SW480 (cell line): ENCODE results near the gene PVALEF.

ENCODE experiments used
- DNase-seq: peaks from one replicate; pipeline ENCODE4 v3.0.0-alpha.2; 2016; ENCODE audit warnings: low spot score

The PVALEF gene

DNA sequence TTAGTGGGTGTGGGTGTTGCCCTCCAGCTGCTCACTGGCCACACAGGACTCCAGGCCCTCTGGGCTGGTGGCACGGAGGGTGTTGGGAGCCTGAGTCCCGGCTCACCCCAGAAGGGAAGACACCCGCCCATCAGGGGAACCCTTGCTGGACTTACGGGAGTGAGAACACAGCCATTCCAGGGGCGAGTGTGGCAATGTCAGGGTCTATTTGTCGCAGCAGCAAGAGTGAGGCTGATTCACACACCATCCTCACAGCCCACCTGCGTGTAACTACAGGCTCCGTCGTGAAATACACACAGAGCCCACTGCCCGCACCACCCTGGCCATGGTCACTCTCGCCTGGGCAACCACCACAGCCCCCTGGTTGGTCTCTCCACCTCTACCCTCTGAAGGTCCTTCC lies 18.5 kb downstream of the PVALEF start:
- no peak for DNase-seq

GRCh38 chr17:81184555-81184954 lies 19.2 kb downstream of the PVALEF start:
- DNase-seq, result no peak

DNA sequence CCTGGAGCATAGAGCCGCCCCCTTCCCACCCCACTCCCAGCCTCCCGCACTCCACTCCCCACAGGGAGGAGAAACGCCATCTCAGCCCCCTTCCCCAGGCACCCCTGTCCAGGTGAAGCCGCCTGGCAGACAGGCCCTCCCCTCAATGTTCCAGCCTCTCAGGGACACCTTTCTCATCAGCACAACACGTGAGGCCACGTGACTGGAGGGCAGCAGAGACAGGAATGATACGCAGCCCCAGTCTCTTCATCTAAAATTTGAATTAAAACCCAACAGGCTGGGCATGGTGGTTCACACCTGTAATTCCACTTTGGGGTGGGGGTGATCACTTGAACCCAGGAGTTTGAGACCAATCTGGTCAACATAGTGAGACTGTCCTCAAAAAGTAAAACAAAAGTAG lies 20.9 kb downstream of the PVALEF start:
- DNase-seq, result no peak

DNA sequence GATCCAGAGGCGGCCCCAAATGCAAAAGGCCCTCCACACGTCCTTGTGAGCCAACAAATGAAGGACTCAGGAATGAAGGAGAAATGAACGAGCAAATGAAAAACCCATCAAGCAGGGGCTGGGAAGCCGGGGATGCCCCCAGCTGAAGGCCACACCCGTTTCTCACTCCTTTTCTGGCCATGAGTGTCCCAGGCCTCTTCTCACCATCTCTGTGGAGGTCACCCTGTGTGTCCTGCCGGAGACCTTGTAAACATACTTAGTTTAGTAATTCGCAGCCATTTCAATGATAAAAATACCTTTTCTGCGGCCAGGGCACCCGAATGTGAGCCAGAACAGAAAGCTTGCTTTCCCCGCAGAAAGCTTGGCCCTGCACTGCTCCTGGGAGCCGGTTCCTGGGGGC lies 21.8 kb downstream of the PVALEF start:
- DNase-seq, result no peak

DNA sequence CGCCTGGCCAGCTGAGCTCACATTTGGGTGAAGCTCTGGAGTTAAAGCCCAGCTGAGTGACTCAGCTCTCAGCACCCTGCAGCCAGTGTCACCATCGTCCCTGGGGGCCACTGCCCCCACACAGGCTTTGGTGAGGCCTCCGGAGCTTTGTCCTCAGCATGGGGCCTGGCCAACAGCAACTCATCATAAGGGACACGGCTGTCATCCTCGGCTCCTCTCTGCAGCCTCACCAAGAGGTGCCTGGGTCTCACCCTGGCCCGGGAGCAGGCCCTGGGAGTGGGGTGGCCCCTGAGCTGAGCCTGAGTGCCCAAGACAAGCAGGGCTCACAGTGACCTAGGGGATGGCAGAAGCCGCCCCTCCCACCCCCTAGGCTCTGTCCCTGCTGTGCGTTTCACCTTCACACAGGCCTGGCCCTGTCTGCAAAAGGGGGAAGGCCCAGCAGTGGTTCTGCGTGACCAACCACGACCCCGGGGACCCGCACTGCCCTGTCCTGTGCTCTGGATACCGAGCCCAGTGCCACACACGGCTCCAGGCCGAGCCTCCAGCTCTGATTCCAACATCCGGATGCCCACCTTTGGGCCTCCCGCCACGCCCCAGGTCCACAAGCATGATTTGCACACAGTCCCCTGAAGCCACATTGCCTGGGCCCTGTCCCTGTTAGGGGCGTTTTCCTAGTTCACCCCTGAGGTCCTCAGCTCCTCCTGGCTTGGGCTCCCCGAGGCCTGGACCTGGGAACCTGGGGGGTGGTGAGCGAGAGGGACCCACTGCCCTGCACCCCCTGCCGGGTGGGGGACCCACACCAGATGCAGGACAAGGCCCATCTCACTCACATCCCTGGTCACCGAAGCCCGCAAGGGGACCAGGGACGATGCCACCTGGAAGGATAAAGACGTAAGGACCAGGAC lies 22.5 kb downstream of the PVALEF start:
- DNase-seq, result no peak

DNA sequence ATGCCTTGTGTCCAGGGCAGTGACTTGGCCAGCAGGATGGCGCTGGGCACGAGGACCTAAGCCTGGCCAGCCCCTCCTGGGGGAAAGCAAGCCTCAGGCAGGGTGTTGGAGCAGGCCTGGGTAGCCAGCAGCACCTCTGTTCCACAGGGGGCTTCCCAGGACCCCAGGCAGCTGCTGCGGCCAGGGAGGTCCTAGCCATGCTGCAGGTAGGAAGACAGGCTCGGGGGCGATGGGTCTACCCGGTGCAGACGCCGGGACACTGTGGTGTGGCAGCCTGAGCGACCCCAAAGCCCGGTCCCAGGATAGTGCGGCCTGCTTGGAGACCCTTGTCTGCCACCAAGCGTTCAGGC lies 23.2 kb downstream of the PVALEF start:
- no peak for DNase-seq

GRCh38 chr17:81189016-81189415 lies 23.7 kb downstream of the PVALEF start:
- no peak for DNase-seq

- no peak for DNase-seq
These were observed 24.6 kb downstream of the PVALEF start for GRCh38 chr17:81189670-81190530.

- DNase-seq, result no peak
These were observed 25.3 kb downstream of the PVALEF start for GRCh38 chr17:81190591-81190990.

GRCh38 chr17:81191116-81191515 lies 25.8 kb downstream of the PVALEF start:
- no peak for DNase-seq

DNA sequence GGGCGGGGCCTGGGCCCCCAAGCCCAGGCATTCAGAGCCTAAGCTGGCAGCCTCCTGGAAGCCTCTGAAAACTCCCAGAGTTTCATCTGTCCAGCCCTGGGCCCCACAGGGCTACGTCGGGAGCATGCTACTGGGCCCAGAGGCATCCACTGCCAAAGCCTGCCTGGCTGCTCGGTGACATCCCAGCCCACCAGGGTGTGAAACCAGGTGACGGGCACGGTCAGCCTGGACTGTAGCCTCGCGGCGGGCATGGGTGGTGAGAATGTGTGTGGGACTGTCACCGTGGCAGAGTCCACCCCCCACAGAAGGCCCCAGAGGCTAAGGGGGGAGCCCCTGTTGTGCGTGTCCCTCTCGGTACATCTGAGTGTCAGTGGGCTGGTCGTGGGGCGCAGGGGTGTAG lies 26.3 kb downstream of the PVALEF start:
- DNase-seq, result no peak

DNA sequence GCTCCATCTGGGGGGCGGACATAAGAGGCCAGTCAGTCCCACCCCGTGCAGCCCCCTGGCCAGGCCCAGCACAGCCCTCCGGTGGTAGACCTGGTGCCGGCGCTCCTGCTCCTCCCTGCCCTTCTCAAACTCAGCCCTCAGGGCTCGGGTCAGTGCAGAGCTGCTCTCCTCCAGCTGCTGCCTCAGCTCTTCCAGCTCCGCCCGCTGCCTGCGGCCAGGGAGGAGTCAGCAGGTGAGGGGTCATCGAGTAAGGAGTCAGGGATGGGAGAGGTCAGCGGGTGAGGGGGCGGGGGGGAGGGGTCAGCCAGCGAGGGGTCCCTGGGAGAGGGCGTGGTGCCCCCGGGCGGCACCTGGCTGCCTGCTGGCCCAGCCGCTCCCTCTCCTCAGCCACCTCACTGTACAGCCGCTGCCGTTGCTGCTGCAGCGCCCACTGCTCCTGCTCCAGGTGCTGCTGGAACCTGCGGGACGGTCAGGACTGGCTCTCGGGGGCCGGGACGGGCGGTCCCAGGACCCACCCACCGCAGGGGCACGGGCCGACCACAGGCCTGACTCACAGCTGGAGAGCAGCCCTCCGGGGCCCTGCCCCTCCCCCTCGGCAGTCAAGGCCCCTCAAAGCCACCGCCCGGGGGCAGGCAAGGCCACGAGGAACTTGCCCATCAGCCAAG lies 27.2 kb downstream of the PVALEF start:
- DNase-seq, result peak; percentile 36

DNA sequence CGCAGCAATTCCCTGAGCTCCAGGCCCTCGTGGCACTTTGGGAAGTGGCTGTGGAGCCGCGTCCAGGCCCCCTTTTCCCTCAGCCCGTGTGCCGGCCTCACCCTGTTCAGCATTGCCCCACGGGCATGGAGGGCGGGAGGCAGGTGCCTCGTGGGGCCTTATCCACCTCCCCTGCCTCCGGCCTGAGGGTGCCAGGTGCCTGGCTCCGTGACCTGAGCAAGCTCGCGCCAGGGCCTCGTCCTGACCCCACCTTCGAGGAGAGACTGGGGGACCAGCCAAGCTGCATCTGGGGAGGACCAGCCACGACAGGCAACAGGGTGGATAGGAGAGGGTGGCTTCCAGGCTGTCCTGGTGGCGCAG lies 27.7 kb downstream of the PVALEF start:
- DNase-seq, result no peak

DNA sequence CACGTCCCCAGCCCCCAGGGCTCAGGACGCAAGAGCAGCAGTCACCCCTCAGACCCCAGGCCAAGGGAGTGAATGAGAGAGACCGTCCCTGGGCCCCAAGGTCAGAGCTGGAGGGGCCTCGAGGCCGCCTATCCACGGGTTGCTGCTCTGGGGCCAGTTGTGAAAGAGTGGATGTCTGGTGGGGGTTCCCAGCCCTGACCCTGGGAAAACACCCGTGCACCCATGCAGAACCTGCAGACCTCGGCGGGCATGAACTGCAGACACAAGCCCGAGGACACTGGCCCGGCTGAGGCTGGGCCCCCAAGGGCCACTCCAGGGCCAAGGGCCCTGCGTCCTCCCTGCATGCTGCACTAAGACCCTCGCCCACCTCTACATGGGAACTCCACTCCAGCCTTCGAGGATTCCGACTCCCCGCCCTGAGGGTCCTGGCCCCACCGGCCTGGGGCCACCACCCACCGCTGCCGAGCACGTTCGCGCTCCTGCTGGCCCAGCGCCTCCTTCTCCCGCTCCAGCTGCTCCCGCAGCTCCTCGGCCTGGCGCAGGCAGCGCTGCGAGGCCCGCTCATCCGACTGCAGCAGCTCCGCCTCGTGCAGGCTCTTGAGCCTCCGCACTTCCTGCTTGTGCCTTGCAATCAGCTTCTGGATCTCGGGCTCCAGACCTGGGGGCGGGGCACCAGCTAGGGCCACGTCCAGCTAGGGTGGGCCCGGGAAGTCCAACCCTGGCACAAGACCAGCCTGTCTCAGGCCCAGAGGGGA lies 28.3 kb downstream of the PVALEF start:
- DNase-seq, result no peak

GRCh38 chr17:81194225-81194760 lies 29.0 kb downstream of the PVALEF start:
- DNase-seq, result no peak

DNA sequence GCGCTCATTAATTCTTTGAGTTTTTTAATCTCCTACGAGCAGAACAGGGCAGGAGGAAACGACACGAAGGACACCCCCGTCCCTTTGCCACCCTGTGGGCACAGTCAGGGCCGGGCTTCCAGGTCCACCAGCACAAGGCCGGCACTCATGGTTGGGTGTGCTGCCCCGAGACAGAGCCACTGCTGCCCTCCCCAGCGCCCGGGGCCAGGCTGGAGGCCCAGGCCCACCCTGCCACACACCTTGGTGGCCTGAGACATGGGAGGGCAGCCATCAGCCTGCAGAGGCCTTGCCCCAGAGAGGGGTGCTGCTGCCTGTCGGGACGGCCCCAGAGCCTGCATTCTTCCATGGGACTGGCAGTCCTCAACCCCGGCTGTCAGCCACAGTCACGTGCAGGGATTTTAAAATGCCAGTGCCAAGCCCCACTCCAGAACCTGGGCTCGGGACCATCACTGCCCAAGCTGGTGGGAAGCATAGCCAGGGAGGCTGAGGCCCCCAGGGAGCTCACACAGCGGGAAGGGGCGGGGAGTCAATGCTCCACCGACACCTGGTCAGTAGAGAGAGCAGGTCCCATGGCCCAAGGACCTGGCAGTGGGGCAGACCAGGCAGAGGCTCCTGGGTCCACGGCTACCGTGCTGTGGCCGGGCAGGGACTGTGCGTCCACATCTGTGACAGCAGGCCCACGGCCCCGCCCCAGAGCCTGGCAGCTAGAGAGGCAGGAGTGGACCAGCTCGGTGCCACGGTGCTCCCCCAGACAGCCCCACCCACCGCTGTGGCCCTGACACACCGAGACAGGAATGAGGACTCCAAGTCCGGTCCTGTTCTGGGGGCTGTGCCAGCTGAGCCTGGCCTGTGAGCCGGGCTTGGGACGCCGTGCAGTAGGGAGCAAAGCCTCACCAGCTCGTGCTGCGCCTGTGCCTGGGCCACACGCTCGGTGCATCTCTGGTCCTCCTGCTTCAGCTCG lies 29.9 kb downstream of the PVALEF start:
- DNase-seq, result no peak

DNA sequence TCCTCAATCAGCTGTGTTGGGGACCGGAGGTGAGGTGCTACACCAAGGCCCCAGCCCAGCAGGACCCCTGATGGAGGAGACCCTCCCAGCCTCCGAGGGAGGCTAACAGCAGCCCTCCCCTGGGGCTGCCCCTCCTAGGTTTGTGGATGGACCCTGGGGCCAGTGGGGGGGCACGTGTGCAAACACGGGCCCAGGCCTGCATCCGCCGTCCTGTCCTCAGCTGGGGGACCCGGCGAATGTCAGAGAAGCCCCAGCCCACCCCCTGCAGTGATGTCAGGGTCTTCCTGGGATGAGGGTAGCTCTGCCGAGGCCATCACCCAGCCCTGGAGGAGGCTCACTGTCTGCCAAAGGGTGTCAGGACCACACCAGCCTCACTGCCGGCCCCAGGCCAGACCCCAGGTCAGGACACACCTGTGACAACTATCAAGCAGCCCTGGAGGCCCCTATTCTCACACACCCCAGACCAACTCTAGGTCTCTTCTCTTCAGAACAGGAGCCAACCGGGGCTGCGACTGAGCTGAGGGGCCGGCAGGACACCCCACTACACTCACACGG lies 30.7 kb downstream of the PVALEF start:
- no peak for DNase-seq

DNA sequence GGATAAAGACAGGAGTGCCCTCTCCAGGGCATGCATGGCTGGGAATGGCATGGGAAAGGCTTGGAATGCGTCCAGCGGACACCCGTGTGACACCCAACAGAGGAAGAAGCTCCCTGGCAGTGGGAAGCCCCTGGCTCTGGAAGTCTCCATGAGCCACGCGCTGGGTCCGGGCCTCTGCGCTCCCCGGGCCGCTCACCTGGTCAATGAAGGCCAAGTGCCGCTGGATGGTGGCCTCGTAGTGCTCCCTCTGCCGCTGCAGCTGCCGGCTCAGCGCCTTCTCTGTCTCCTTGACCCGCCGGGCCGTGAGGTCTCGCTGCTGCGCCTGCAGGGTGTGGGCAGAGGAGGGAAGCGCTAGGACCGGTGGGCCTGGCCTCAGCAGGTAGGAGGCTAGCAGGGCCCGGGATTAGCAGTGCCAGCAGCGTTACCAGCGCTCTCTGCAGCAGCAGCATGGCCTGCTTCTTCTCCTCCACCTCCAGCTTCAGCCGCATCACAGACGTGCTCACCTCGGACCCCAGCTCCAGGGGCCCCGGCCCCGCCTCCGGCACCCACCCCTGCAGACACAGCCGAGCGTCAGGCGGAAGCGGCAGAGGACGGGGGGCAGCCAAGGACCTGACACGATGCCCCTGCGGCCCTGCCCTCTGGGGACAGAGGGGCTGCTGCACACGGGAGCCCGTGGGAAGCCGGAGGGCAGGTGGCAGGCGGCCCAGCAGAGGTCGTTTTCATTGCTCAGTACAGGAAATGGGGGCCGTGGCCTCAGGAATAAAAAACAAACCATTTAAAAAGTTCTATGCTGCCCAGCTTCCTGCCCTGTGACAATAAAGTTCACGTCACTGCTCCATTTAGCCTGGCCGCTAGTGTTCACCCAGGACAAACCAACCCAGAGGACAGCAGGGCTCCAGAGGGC lies 31.4 kb downstream of the PVALEF start:
- DNase-seq, result no peak

DNA sequence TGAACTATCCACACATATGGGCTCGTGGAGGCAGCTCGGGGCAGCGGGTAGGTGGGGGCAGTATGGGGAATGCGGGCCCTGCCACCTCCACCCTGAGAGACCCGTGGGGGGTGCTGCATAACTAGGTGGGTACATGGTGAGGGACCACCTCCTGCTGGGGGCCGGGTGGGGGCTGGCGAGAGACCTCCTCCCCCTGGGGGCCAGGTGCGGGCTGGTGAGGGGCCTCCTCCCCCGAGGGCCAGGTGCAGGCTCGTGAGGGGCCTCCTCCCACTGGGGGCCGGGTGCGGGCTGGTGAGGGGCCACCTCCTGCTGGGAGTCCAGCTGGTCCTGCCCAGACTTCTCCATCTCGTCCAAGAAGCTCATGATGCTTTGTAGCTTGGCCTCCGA lies 32.1 kb downstream of the PVALEF start:
- no peak for DNase-seq
